ENCODE measurements around the gene RGS2. TPM values are rescaled to one million over a fixed set of nuclear protein-coding genes. Genes with fewer than 3 reads are reported as not detected.

The RGS2 gene
- total RNA-seq, 2 donors from 2014 or later: 16.5 to 28.6 TPM

GRCh38 chr1:192802406-192802805 is 6.4 kb upstream of the RGS2 start:
- no peaks in the 10 kb centered on the region for H3K4me1 ChIP-seq
- DNase-seq: no peak
- intact Hi-C loops (cut with DNase I): loop anchor here (10.0 kb wide), 2 partner anchors 322 to 328 kb away; partner anchors contain the start of gene CDC73
- H3K9me3 ChIP-seq: no peaks in the 10 kb centered on the region
- no peak overlapping the region for H3K27ac ChIP-seq
- H3K27me3 ChIP-seq: no peaks in the 10 kb centered on the region
- H3K4me3 ChIP-seq: no peak overlapping the region
- no peak overlapping the region for H3K9ac ChIP-seq (ENCODE audit: low read depth in 2 of 2, low read length in 2 of 2)
- no peak for TF ChIP-seq CTCF (IDR thresholded peaks at IDR 0.05)
- H3K36me3 ChIP-seq: no peaks in the 10 kb centered on the region

- intact Hi-C loops (cut with DNase I): loop anchor here (10.0 kb wide), 2 partner anchors 321 to 329 kb away; partner anchors contain the start of gene CDC73
- no peak for DNase-seq
- H3K27me3 ChIP-seq: no peaks in the 10 kb centered on the region
- H3K4me1 ChIP-seq: no peaks in the 10 kb centered on the region
- no peak for TF ChIP-seq CTCF (IDR thresholded peaks at IDR 0.05)
- H3K27ac ChIP-seq: no peak overlapping the region
- no peak overlapping the region for H3K9ac ChIP-seq (ENCODE audit: low read depth in 2 of 2, low read length in 2 of 2)
- H3K9me3 ChIP-seq: no peaks in the 10 kb centered on the region
- H3K36me3 ChIP-seq: no peaks in the 10 kb centered on the region
- no peak overlapping the region for H3K4me3 ChIP-seq
Observed at GRCh38 chr1:192803501-192803900, 5.3 kb upstream of the RGS2 start.

- H3K9me3 ChIP-seq: no peaks in the 10 kb centered on the region
- H3K36me3 ChIP-seq: no peaks in the 10 kb centered on the region
- DNase-seq: peak; percentile 46
- peak; percentile 63 for TF ChIP-seq CTCF (IDR thresholded peaks at IDR 0.05)
- intact Hi-C loops (cut with DNase I): loop anchor here (2.0 to 10.0 kb wide), 3 partner anchors 213 to 331 kb away; partner anchors contain the start of gene CDC73
- no peak overlapping the region for H3K4me3 ChIP-seq
- no peaks in the 10 kb centered on the region for H3K27me3 ChIP-seq
- no peaks in the 10 kb centered on the region for H3K4me1 ChIP-seq
- no peak overlapping the region for H3K9ac ChIP-seq (ENCODE audit: low read depth in 2 of 2, low read length in 2 of 2)
- H3K27ac ChIP-seq: peak overlapping the region; percentile 88
Observed at GRCh38 chr1:192805832-192806323, 3.0 kb upstream of the RGS2 start.

- intact Hi-C loops (cut with DNase I): loop anchor here (2.0 to 10.0 kb wide), 3 partner anchors 211 to 333 kb away; partner anchors contain the start of gene CDC73
- H3K27ac ChIP-seq: peak overlapping the region; percentile 88
- H3K4me1 ChIP-seq: no peaks in the 10 kb centered on the region
- peak overlapping the region; percentile 24 to 85 for H3K9ac ChIP-seq (ENCODE audit: low read depth in 2 of 2, low read length in 2 of 2)
- H3K4me3 ChIP-seq: peak overlapping the region; percentile 68
- H3K9me3 ChIP-seq: no peaks in the 10 kb centered on the region
- no peaks in the 10 kb centered on the region for H3K27me3 ChIP-seq
- no peaks in the 10 kb centered on the region for H3K36me3 ChIP-seq
- TF ChIP-seq CTCF (IDR thresholded peaks at IDR 0.05): no peak
- DNase-seq: no peak
Observed at GRCh38 chr1:192807211-192808162, 1.4 kb upstream of the RGS2 start.

GRCh38 chr1:192808163-192808517 is 699 bp upstream of the RGS2 start:
- H3K9ac ChIP-seq (ENCODE audit: low read depth in 2 of 2, low read length in 2 of 2): peak overlapping the region; percentile 85 to 86
- H3K36me3 ChIP-seq: no peaks in the 10 kb centered on the region
- H3K4me1 ChIP-seq: no peaks in the 10 kb centered on the region
- intact Hi-C loops (cut with DNase I): loop anchor here (10.0 kb wide), 2 partner anchors 317 to 333 kb away; partner anchors contain the start of gene CDC73
- DNase-seq: no peak
- H3K27ac ChIP-seq: peak overlapping the region; percentile 88
- peak overlapping the region; percentile 68 for H3K4me3 ChIP-seq
- no peaks in the 10 kb centered on the region for H3K27me3 ChIP-seq
- no peaks in the 10 kb centered on the region for H3K9me3 ChIP-seq
- TF ChIP-seq CTCF (IDR thresholded peaks at IDR 0.05): no peak

Measured in colonic mucosa (tissue), 4 donors.